GM19455 (cell line): ENCODE measurements around the gene ATP1B3.
"Not testable (repeated sequence)": the region's sequence is repeated elsewhere in the genome, so short reads cannot be mapped to it uniquely, and the experiment has no call there.

Experiments used
- ATAC-seq: cut with Tn5 transposase; IDR thresholded peaks from one replicate; pipeline ENCODE4 v1.9.1; 2021; ENCODE audit not compliant: unreplicated experiment

The ATP1B3 gene

DNA sequence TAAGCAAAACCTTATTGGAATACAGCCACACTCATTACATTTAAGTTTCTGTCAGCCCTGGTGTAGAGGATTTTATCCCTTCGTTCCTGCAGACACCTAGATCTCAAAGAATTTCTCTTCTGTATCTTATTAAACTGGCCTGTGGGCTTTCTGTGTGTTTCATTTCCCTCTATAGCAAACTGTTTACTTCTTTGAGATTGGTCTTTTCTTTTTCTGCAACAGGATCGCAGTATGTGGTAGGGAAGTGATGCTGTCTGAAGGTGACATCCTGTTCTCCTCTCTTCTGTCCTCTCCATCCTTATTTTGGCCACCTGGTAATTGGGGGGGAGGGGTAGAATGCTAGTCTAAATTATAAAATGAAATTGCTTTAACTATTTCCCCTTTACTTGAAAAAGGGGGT is 25.5 kb downstream of the ATP1B3 start:
- no peak for ATAC-seq

GRCh38 chr3:141904203-141904602 is 27.8 kb downstream of the ATP1B3 start:
- ATAC-seq, result no peak

DNA sequence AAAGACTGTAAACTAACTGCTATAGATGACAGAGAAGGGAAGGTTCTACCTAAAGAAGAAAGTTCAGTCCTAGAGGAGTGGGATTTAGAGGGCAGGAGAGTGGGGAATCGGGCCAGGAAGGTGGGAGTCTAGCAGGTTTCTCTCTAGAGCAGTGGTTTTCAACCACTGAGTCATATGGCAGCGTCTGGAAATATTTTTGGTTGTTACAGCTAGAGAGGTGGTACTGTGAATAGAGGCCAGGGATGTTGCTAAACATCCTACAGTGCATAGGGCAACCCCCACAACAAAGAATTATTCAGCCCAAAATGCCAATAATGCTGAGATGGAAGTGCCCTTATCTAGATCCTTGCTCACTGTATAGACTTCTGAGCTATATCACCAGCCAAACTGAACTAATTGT is 28.7 kb downstream of the ATP1B3 start:
- no peak for ATAC-seq

DNA sequence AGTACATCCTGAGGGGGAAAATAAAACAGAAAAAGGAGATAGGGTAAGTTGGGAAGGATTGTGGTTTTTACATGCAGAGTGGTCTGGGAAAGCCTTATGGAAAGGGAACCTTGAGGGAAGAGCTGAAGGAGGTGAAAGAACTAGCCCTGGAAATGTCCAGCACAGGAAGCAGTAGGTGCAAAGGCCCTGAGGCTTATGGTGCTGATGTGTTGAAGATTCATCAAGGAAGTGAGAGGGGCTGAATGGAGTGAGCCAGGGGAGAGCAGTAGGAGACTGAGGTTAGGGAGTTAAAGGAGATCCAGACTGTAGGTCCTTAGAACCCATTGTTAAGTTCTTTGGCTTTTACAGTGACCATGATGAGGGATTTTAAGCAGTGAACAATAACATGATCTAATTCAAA is 33.0 kb downstream of the ATP1B3 start:
- ATAC-seq, result no peak

GRCh38 chr3:141909986-141910385 is 33.5 kb downstream of the ATP1B3 start:
- not testable (repeated sequence) for ATAC-seq

GRCh38 chr3:141913150-141913811 is 36.8 kb downstream of the ATP1B3 start:
- ATAC-seq, result no peak

DNA sequence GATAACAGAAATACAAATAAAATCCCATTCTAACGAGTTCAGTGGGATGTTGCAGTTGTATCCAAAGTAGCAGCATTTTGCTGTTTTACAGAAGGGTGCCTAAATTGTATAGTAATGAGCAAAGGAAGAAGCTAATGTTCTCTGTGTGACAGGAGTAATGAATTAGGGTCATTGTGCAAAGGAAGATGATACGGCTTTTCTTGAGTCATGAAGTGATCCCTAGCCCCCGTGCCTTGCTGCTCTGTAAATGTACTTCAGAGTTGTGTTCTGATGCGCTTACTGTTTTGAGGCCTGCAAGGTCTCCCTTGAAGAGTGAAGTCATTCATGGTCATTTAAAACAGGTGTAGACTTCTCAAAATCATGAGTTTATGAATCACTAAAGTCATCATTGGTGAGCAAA is 37.9 kb downstream of the ATP1B3 start:
- ATAC-seq, result no peak

GRCh38 chr3:141915016-141915415 is 38.6 kb downstream of the ATP1B3 start:
- no peak for ATAC-seq

DNA sequence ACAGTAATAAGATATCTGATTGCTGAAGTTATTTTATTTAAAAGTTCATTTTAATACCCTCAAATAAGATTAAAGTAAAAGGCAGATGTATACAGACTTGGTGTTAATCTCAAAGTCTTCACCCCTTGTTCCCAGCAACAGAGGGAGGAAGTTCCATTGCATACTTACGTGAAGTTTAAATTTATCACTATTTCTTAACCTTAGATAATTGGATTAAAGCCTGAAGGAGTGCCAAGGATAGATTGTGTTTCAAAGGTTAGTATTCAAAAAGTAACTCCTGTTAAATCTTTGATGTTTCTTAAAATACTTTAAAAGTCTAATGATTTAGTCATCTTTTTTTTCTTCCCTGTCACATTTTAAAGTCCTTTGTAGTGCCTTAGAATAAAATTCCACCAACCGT is 39.3 kb downstream of the ATP1B3 start:
- ATAC-seq, result no peak

DNA sequence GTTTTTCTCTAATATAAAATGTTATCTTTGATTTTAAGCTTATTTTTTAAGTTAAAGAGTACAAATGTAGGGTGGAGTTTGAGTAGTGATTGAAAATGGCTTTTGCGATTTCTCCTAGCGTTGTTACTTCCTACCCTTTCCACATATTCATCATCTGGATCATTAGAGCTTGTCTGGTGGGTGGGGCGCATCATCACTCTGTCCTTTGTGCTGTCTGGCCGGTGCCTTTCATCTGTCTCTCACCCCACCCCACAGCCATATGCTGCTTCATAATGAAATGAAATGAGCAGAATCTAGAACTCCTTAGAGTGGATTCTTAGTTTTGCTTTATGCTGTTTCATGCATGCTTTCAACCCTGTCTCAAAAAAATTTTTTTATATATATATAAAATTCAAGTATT is 44.3 kb downstream of the ATP1B3 start:
- ATAC-seq, result no peak

DNA sequence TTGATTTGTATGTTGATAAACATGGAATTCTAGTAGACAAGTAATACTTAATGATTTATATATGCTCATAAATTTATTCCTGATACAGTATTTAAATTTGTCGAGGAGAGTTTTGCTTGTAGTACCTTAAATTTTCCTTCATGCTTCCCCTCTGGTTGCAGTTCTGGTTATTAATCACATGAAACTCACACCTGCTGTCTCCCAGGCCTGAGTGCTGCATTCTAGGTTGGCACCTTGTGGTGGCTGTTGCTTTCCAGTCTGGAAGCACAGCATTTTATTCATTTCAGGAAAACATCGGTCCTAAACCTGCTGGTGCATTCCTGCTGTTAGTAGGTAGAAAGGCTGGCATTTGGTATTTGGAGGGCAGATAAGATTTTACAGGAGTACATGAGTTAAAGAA is 44.9 kb downstream of the ATP1B3 start:
- ATAC-seq, result no peak

DNA sequence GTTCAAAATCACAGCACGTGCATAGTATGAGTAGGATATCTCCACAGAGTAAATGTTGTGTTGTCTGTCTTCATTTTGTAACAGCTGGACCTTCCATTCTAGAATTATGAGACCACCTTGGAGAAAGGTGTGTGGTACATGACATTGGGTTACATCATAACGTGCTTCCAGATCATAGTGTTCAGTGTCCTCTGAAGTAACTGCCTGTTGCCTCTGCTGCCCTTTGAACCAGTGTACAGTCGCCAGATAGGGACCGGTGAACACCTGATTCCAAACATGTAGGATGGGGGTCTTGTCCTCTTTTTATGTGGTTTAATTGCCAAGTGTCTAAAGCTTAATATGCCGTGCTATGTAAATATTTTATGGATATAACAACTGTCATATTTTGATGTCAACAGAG is 49.2 kb downstream of the ATP1B3 start:
- ATAC-seq, result not testable (repeated sequence)

DNA sequence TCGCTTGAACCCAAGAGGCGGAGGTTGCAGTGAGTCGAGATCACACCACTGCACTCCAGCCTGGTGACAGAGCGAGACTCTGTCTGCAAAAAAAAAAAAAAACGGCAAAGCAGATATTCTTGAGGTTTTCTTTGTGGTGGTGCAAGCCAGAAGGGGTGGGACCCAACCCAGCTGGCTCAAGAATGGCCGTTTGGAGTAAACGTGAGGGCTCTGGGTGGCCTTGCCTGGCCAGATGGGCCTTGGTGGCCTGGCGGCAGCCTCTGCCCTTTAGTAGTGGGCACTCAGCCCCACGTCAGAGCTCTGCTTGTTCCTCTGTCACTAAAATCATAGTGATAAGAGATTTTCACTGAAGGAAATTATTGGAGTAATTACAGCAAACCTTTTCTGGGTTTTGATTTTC is 50.5 kb downstream of the ATP1B3 start:
- no peak for ATAC-seq

DNA sequence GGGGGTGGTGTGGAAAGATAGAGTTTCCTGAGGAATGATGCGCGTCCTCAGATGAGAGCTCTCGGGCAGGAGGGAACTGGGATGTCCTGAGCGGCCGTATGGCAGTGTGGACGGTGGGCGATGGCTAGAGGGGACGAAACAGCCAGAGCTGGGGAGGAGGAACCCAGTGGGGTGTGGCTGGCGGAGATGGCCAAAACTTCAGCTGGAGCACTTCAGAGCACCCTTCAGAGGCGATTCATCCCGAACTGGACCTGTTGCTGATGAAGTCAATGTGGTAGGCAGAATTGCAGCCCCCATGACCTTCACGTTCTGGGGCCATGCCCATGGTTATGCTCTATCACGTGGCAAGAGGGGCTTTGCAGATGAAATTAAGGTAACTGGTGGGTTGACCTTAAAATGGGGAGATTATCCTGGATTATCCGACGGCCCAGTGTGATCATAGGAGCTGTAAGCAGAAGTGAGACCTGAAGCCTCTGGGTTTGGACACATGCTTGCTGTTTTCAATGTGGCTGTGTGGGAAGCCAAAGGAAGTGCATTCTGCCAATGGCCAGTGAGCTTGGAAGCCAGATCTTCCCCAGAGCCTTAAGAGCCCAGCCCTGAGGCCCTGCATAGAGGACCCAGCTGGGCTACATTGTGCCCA is 52.3 kb downstream of the ATP1B3 start:
- ATAC-seq, result no peak

GRCh38 chr3:141929341-141929995 is 53.0 kb downstream of the ATP1B3 start:
- ATAC-seq, result no peak

- ATAC-seq, result no peak
Measured at GRCh38 chr3:141930801-141931200, 54.4 kb downstream of the ATP1B3 start.

GRCh38 chr3:141933421-141934300 is 57.2 kb downstream of the ATP1B3 start:
- no peak for ATAC-seq

DNA sequence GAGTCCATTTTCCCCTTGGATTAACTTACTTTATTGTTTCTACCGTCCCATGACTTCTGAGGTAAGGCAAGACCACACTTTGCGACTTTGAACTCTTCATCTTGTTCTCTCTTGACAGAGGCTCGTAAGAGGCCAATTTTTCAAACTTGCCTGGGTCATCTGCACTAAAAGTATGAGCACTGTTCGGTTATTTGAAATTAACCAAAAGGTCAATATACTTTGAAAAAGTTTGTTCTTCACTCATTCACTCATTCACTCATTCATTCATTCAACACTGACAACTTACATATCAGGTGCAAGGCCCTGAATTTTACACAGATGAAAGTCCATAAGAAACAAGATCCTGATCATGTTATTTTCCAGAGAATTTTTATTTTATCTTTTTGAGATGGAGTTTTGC is 57.9 kb downstream of the ATP1B3 start:
- ATAC-seq, result no peak

DNA sequence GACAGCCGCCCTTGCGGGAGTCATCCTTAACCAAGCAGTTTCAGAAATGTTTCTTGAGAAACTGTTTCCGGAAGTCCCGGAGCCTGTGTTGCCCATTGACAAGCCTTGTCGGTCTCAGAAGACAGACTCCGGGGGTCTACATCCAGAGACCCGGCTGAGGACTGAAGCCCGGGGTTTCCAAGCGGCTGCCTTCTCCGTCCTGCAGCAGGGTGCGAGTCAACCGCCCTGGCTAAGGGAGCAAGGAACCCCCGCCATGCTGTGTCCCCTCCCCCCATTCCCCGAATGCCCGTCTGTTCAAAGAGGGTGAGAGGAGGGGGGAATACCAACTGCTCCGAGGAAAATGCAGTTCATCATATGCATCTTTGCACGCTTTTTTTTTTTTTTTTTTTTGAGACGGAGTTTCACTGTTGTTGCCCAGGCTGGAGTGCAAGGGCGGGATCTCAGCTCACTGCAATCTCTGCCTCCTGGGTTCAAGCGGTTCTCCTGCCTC is 61.6 kb downstream of the ATP1B3 start:
- ATAC-seq, result no peak

GRCh38 chr3:141939759-141940158 is 63.3 kb downstream of the ATP1B3 start:
- no peak for ATAC-seq

GRCh38 chr3:141940194-141940776 is 63.8 kb downstream of the ATP1B3 start:
- ATAC-seq, result no peak
